AG10803 (cell line): ENCODE measurements around the gene COPG1.

Experiments used
- DNase-seq: peaks from one replicate; pipeline ENCODE4 v3.0.0; 2010; ENCODE audit warnings: low read depth
- H3K4me3 ChIP-seq: 2 replicates; pipeline ENCODE4 v1.5.1; 2011; ENCODE audit warnings: mild to moderate bottlenecking, low read length, control low read depth
- CTCF ChIP-seq: conservative IDR thresholded peaks from 2 replicates; pipeline ENCODE4 v1.5.1; 2011; ENCODE audit warnings: mild to moderate bottlenecking, low read length, control low read depth, inconsistent platforms

Gene COPG1

GRCh38 chr3:129326595-129326994 is 77.2 kb downstream of the COPG1 start:
- no peak overlapping the region for H3K4me3 ChIP-seq
- DNase-seq = no peak
- no peak for TF ChIP-seq CTCF
